Neural progenitor cell (in vitro differentiated cells): ENCODE results near the gene SLC9A3.

Source experiments
- EZH2phosphoT487 ChIP-seq: fragments of 200-600 bp; sonication (generic); IDR thresholded peaks from 2 replicates; pipeline ENCODE4 v1.6.1; 2017; ENCODE audit warnings: antibody characterized with exemption
- TF ChIP-seq, protein P1 (sequence below): fragments of 200-600 bp; sonication (generic); IDR thresholded peaks from 2 replicates; pipeline ENCODE4 v1.5.1; 2017; ENCODE audit warnings: antibody characterized with exemption, mild to moderate bottlenecking

DNA sequence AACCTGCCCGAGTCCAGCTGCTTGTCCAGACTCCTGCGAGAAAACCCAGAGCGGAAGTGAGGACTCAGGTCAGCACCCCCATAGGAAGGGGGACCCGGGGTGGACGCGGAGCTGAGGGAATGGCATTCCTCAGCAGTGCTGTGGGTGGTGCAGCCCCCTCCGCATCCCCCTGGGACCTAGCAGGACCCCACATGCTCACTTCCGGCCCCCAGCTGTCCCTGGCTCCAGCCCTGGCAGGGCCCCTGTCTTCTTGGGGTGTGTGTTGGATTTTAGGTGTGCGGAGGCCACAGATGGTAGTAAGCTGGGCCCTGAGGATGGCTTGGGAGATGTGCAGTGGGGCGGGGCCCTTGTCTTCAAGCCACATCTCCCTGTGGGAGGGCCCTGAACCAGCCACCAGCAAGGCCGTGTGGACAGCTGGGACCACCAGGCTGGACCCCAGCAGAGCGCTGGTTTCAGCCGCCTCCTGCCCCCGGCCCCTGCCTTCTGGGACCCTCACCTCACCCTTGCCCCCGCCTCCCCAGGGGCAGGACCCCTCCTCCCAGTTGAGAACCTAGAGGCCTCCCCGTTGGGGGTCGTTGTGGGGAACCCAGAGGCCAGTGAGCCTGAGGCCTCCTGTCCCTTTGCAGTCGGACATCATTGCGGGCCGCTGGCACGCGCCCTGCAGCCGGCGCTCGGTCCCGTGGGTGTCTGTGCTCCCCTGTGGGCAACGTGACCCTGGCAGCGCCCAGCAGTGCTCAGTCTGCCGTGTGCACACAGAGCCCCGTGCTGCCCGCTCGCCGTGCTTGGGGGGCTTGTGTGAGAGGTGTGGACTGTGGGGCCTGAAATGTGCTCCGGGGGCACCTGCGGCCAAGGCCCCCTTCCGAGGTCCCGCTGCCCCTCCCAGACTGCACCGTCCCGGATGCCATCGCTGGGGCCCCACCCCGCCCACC is 10.8 kb upstream of the SLC9A3 start:
- TF ChIP-seq, protein P1, sequence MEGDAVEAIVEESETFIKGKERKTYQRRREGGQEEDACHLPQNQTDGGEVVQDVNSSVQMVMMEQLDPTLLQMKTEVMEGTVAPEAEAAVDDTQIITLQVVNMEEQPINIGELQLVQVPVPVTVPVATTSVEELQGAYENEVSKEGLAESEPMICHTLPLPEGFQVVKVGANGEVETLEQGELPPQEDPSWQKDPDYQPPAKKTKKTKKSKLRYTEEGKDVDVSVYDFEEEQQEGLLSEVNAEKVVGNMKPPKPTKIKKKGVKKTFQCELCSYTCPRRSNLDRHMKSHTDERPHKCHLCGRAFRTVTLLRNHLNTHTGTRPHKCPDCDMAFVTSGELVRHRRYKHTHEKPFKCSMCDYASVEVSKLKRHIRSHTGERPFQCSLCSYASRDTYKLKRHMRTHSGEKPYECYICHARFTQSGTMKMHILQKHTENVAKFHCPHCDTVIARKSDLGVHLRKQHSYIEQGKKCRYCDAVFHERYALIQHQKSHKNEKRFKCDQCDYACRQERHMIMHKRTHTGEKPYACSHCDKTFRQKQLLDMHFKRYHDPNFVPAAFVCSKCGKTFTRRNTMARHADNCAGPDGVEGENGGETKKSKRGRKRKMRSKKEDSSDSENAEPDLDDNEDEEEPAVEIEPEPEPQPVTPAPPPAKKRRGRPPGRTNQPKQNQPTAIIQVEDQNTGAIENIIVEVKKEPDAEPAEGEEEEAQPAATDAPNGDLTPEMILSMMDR, result no peak
- no peak for TF ChIP-seq EZH2phosphoT487
